ENCODE results near the gene ANXA6. TPM values are rescaled to one million over a fixed set of nuclear protein-coding genes. Genes with fewer than 3 reads are reported as not detected.

Gene ANXA6
- total and polyA plus RNA-seq, 2 of the 4 experiments (the other 2 are of a cell fraction) = 355 to 610 TPM

DNA sequence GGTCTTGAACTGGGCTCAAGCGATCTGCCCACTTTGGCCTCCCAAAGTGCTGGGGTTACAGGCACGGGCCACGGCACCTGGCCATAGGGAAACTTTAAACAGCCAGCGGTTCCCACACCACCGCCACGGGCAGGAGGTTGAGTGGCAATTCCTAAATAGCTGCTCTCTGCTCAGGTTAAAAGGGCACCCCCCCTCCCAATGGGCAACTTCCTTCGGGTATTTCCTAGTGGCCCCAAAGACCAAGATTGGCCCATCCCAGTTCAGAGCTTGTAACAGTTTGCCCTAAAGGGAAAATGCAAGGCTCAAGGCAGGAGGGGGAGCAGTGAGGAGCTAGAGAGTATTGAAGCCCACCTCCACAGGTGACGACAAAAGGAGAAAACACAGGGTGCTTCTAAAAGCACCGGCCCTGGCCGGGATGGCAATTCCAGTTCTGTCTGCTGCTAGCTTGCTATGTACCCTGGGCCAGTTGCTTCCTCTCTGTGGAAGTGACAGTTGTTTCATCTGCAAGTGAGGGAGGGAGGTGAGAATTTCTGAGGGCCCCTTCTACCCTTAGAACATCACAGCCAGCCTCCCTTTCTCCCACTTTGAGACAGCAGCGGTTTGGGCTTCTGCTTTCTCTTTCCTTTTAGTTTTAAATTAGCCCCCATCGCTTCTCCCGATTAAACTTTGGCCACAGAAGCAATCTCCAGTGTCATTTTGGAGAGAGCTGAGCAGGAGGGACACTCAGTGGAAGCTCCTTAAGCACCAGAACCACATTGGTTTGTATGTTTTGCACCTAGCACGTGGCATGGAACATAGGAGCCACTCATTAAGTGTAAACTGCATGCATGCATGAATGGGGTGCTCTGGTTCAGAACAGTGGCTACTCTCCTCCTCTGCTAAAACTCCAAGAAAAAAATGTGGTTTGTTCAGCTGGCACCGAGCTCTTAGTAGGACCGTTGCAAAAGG lies 59.5 kb downstream of the ANXA6 start:
- H2BK5ac ChIP-seq (ENCODE audit: low read depth, low read length, poor library complexity, severe bottlenecking) = no peak overlapping the region
- peaks cover 28% of the 10 kb centered on the region for H3K36me3 ChIP-seq (ENCODE audit: control insufficient read depth, insufficient read depth, low read length)
- no TSS peak for BruUV-seq (replicated peaks)
- no peak overlapping the region for H2AFZ ChIP-seq (replicated peaks; ENCODE audit: low read length, poor library complexity)
- H4K5ac ChIP-seq (ENCODE audit: low read depth, low read length) = no peak overlapping the region
- no peak overlapping the region for H3K14ac ChIP-seq (replicated peaks; ENCODE audit: low read depth, low read length)
- no peak overlapping the region for H4K91ac ChIP-seq (ENCODE audit: insufficient read depth, low read depth, low read length)
- H3K4me1 ChIP-seq (ENCODE audit: control insufficient read depth, insufficient read depth, low read length) = peaks cover 21% of the 10 kb centered on the region
- in situ Hi-C loops (cut with MboI; ENCODE audit: low sequenced_read_pairs) = no loop called here
- no peaks in the 10 kb centered on the region for H3K27me3 ChIP-seq (ENCODE audit: control insufficient read depth, insufficient read depth, low read length)
- H2AK9ac ChIP-seq (replicated peaks; ENCODE audit: low read depth, low read length, poor library complexity) = no peak overlapping the region
- H3K4ac ChIP-seq (ENCODE audit: low read depth, low read length) = no peak overlapping the region
- H4K8ac ChIP-seq (ENCODE audit: low read depth in 2 of 2, low read length in 2 of 2) = no peak overlapping the region
- H3K27ac ChIP-seq (ENCODE audit: insufficient read depth, low read length) = no peak overlapping the region
- H3K9me1 ChIP-seq (ENCODE audit: insufficient read depth, low read length) = peaks cover 30% of the 10 kb centered on the region
- ATAC-seq (ENCODE audit: low read depth) (no peak), DNase-seq (no peak)
- H4K20me1 ChIP-seq (ENCODE audit: insufficient read depth, low read length) = peaks cover 3% of the 10 kb centered on the region; the same call in 1 of the 2 replicates
- no peak overlapping the region for H3K18ac ChIP-seq (ENCODE audit: low read depth, low read length)
- dilution Hi-C loops (cut with HindIII; ENCODE audit: low sequenced_read_pairs, unreplicated experiment) = no loop called here
- H2BK15ac ChIP-seq (ENCODE audit: low read depth, low read length) = no peak overlapping the region
- ChIA-PET CTCF (no interaction called here), POLR2A (ENCODE audit: unreplicated experiment) (no interaction called here)
- no peak overlapping the region for H3K23ac ChIP-seq (ENCODE audit: low read depth, low read length)
- H3K4me2 ChIP-seq (ENCODE audit: low read depth, low read length) = no peak overlapping the region
- H3K4me3 ChIP-seq (ENCODE audit: insufficient read depth, low read depth, low read length) = no peak overlapping the region
- no peaks in the 10 kb centered on the region for H3K9me3 ChIP-seq (ENCODE audit: control insufficient read depth, insufficient read depth, low read length)
- H2AK5ac ChIP-seq (ENCODE audit: low read depth, low read length) = no peak overlapping the region
- H3K9ac ChIP-seq (ENCODE audit: low read depth, low read length) = no peak overlapping the region
- TF ChIP-seq SMC3 (IDR thresholded peaks at IDR 0.05; ENCODE audit: low read depth, low read length) (no peak), MAZ (IDR thresholded peaks at IDR 0.05; ENCODE audit: borderline replicate concordance, low read depth, low read length) (no peak)
- 81% methylated on average over 4 of the region's 16 CpGs; no CpG with 5 or more reads in 1 of the 2 experiments for WGBS, 2 experiments (ENCODE audit: extremely low coverage in 2 of 2, insufficient read length in 1 of 2)
- no peak overlapping the region for H2BK20ac ChIP-seq (ENCODE audit: low read depth, low read length)
- H3K79me1 ChIP-seq (ENCODE audit: low read depth in 1 of 2, low read length in 2 of 2) = peaks cover 3 to 16% of the 10 kb centered on the region in 2 experiments; a peak in 1 of 4 replicates
- H3K56ac ChIP-seq (ENCODE audit: extremely low read depth, insufficient read depth, low read length) = no peak overlapping the region
- H2BK120ac ChIP-seq (ENCODE audit: low read depth, low read length) = no peak overlapping the region
- intact Hi-C loops (cut with micrococcal nuclease) = no loop called here

All from IMR-90 (cell line).